Astrocyte (in vitro differentiated cells and primary cell): ENCODE results near the gene ACVR2B. TPM values are rescaled to one million over a fixed set of nuclear protein-coding genes. Genes with fewer than 3 reads are reported as not detected.

Experiments used
- DNase-seq: peaks from one replicate; pipeline ENCODE4 v3.0.0-alpha.2; 2010; ENCODE audit warnings: low read depth
- FAIRE-seq: peaks from 2 replicates; lab custom pipeline; 2011; peaks lifted over from hg19 to GRCh38; lab: Jason Lieb, UNC
- H2AFZ ChIP-seq: 2 replicates; pipeline ENCODE4 v1.6.0; 2012; ENCODE audit warnings: low read depth, low read length, inconsistent platforms
- H3K27ac ChIP-seq: 2 replicates; pipeline ENCODE4 v1.5.1; 2011; ENCODE audit warnings: low read depth, low read length, inconsistent platforms
- H3K27me3 ChIP-seq: 2 replicates; pipeline ENCODE4 v1.6.0; 2011; ENCODE audit warnings: low read length, inconsistent platforms; ENCODE audit not compliant: insufficient read depth
- H3K36me3 ChIP-seq: 2 replicates; pipeline ENCODE4 v1.5.1; 2011; ENCODE audit warnings: low read length, inconsistent platforms; ENCODE audit not compliant: insufficient read depth
- H3K4me1 ChIP-seq: 2 replicates; pipeline ENCODE4 v1.5.1; 2011; ENCODE audit warnings: low read length, inconsistent platforms; ENCODE audit not compliant: insufficient read depth
- H3K4me2 ChIP-seq: 2 replicates; pipeline ENCODE4 v1.6.0; 2012; ENCODE audit warnings: low read length, inconsistent platforms
- H3K4me3 ChIP-seq: 2 replicates; pipeline ENCODE4 v1.5.1; 2011; ENCODE audit warnings: low read depth, mild to moderate bottlenecking, low read length, inconsistent platforms; ENCODE audit not compliant: insufficient read depth
- H3K79me2 ChIP-seq: 2 replicates; pipeline ENCODE4 v1.6.0; 2012; ENCODE audit warnings: mild to moderate bottlenecking, low read length, inconsistent platforms; ENCODE audit not compliant: insufficient read depth
- H3K9ac ChIP-seq: 2 replicates; pipeline ENCODE4 v1.6.0; 2012; ENCODE audit warnings: mild to moderate bottlenecking, low read length, inconsistent platforms
- H3K9me3 ChIP-seq: 2 replicates; pipeline ENCODE4 v1.5.1; 2012; ENCODE audit warnings: low read depth, mild to moderate bottlenecking, low read length, inconsistent platforms; ENCODE audit not compliant: insufficient read depth
- H4K20me1 ChIP-seq: 2 replicates; pipeline ENCODE4 v1.6.0; 2012; ENCODE audit warnings: low read length, inconsistent platforms; ENCODE audit not compliant: insufficient read depth
- H3K27ac Mint-ChIP-seq: one replicate; pipeline ENCODE4 v1.8.0; 2021; ENCODE audit warnings: mild to moderate bottlenecking, mixed read lengths; ENCODE audit not compliant: unreplicated experiment
- H3K27me3 Mint-ChIP-seq: one replicate; pipeline ENCODE4 v1.8.0; 2021; ENCODE audit warnings: low read depth, mixed read lengths; ENCODE audit not compliant: unreplicated experiment
- H3K36me3 Mint-ChIP-seq: one replicate; pipeline ENCODE4 v1.8.0; 2021; ENCODE audit warnings: low read depth, mixed read lengths; ENCODE audit not compliant: unreplicated experiment
- H3K4me1 Mint-ChIP-seq: one replicate; pipeline ENCODE4 v1.8.0; 2021; ENCODE audit warnings: low read depth, mixed read lengths; ENCODE audit not compliant: unreplicated experiment
- H3K4me3 Mint-ChIP-seq: one replicate; pipeline ENCODE4 v1.8.0; 2021; ENCODE audit warnings: mild to moderate bottlenecking, moderate library complexity, mixed read lengths; ENCODE audit not compliant: unreplicated experiment
- H3K9me3 Mint-ChIP-seq: one replicate; pipeline ENCODE4 v1.8.0; 2021; ENCODE audit warnings: mild to moderate bottlenecking, mixed read lengths; ENCODE audit not compliant: unreplicated experiment
- CTCF ChIP-seq: IDR thresholded peaks from 2 replicates; pipeline ENCODE4 v1.5.1; 2011; ENCODE audit warnings: low read depth, mild to moderate bottlenecking, inconsistent platforms, low read length, moderate library complexity; ENCODE audit not compliant: insufficient read depth
- EZH2 ChIP-seq: IDR thresholded peaks from 2 replicates; pipeline ENCODE4 v1.6.1; 2012; ENCODE audit warnings: mild to moderate bottlenecking, low read length, inconsistent platforms; ENCODE audit not compliant: insufficient read depth
- total RNA-seq: library from RNA; stranded (reverse); gene quantifications from 2 replicates; pipeline ENCODE4 v1.2.1, GENCODE V29; 2021

The ACVR2B gene
- total RNA-seq, 1 donor from 2014 or later, result 14.7 TPM

DNA sequence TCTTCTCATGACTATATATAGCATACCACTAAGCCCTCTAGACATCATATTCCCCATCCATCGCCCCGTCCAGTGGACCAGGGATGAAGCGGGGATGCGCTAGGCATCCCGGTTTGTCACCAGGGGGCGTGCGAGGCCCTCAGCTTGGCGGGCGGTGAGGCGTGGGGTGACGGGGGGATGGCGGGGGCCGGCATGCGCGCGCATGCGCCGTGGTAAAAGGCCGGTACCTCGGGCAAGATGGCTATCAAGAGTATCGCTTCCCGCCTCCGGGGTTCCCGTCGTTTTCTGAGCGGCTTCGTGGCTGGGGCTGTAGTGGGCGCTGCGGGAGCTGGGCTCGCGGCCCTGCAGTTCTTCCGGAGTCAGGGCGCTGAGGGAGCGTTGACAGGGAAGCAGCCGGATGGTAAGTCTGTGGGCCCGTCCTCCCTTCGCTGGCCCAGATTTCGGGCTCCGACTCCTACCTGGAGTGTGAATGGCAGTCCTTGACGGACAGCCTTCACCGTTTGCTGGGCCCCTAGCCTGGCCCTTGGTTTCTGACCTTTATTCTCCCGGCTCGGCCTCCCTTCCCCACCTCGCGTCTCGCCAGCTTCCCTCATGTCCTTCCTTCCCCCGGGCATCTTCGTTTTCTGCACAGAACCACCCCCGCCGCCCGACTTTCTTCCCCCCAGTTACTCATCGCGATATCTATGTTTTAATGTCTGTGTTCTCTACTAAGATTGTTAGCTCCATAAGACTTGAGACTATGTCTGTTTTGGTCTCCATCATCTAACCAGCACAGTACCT is 42.6 kb downstream of the ACVR2B start, which contains the start of gene EXOG:
EXOG (plus strand) TSS at position 210 of the 780 bp plus-strand sequence; CDS start at position 238, 28 bp downstream.
- no peaks in the 10 kb centered on the region for H3K27me3 Mint-ChIP-seq
- no peaks in the 10 kb centered on the region for H3K36me3 Mint-ChIP-seq
- Histone ChIP-seq H3K79me2 (peaks cover 21% of the 10 kb centered on the region), H3K4me1 (peaks cover 5% of the 10 kb centered on the region), H3K36me3 (peaks cover 12% of the 10 kb centered on the region), H3K4me2 (peak within 1 kb of the TSS; percentile 93), H2AFZ (peak within 1 kb of the TSS; percentile 98), H3K27ac (peak within 1 kb of the TSS; percentile 83), H3K4me3 (peak within 1 kb of the TSS; percentile 97), H3K9ac (peak within 1 kb of the TSS; percentile 93), H3K9me3 (no peaks in the 10 kb centered on the region), H4K20me1 (no peaks in the 10 kb centered on the region), H3K27me3 (no peaks in the 10 kb centered on the region)
- FAIRE-seq, result no peak
- TF ChIP-seq CTCF, result peak; percentile 65
- no peak for TF ChIP-seq EZH2
- H3K4me1 Mint-ChIP-seq, result peaks cover 4% of the 10 kb centered on the region
- no peaks in the 10 kb centered on the region for H3K9me3 Mint-ChIP-seq
- peak within 1 kb of the TSS; percentile 77 for H3K27ac Mint-ChIP-seq
- DNase-seq, result peak; percentile 70
- peak within 1 kb of the TSS; percentile 98 for H3K4me3 Mint-ChIP-seq

DNA sequence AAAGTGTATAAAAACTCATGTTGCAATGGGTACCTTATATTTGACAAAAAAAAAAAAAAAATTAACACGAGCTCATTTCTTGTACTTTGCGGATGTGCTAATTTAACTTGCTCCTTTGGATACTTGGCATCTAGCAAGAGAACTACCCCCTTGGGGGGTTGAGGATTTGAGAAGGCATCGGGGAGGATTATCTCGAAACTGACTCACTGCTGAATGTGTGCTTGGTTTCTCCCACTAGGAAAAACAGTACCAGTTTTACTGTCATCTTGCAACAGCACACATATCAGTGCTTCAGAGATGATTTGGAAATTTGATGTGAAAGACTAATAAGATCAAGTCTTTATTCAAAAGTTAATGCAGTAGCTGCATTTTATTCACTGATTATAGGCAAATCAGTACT is 43.3 kb downstream of the ACVR2B start:
- H4K20me1 ChIP-seq, result no peaks in the 10 kb centered on the region
- H3K36me3 ChIP-seq, result peaks cover 15% of the 10 kb centered on the region
- Mint-ChIP-seq H3K4me1 (peaks cover 4% of the 10 kb centered on the region), H3K9me3 (no peaks in the 10 kb centered on the region), H3K27ac (no peak overlapping the region), H3K27me3 (no peaks in the 10 kb centered on the region), H3K4me3 (peak overlapping the region; percentile 98), H3K36me3 (no peaks in the 10 kb centered on the region)
- DNase-seq, result peak; percentile 7
- H2AFZ ChIP-seq, result peak overlapping the region; percentile 98
- no peak for TF ChIP-seq EZH2
- TF ChIP-seq CTCF, result no peak
- FAIRE-seq, result peak; percentile 37
- H3K27ac ChIP-seq, result peak overlapping the region; percentile 83
- H3K79me2 ChIP-seq, result peaks cover 21% of the 10 kb centered on the region
- peak overlapping the region; percentile 93 for H3K4me2 ChIP-seq
- H3K4me3 ChIP-seq, result peak overlapping the region; percentile 97
- no peaks in the 10 kb centered on the region for H3K27me3 ChIP-seq
- peaks cover 5% of the 10 kb centered on the region for H3K4me1 ChIP-seq
- peak overlapping the region; percentile 93 for H3K9ac ChIP-seq
- no peaks in the 10 kb centered on the region for H3K9me3 ChIP-seq
